GM21515 (cell line): ENCODE measurements around the gene DDX46.

ENCODE experiments used
- ATAC-seq: cut with Tn5 transposase; IDR thresholded peaks from one replicate; pipeline ENCODE4 v1.9.1; 2021; ENCODE audit not compliant: unreplicated experiment

The DDX46 gene

GRCh38 chr5:134784241-134784920 lies 25.8 kb downstream of the DDX46 start:
- ATAC-seq = no peak

- no peak for ATAC-seq
These were observed 26.5 kb downstream of the DDX46 start for GRCh38 chr5:134784946-134785620.

GRCh38 chr5:134787692-134788091 lies 29.1 kb downstream of the DDX46 start:
- no peak for ATAC-seq

- no peak for ATAC-seq
These were observed 33.0 kb downstream of the DDX46 start for GRCh38 chr5:134791580-134791979.

GRCh38 chr5:134792286-134792685 lies 33.7 kb downstream of the DDX46 start:
- no peak for ATAC-seq

GRCh38 chr5:134793111-134793510 lies 34.5 kb downstream of the DDX46 start:
- ATAC-seq = no peak

GRCh38 chr5:134794082-134794481 lies 35.5 kb downstream of the DDX46 start:
- ATAC-seq = no peak

- no peak for ATAC-seq
These were observed 36.2 kb downstream of the DDX46 start for GRCh38 chr5:134794819-134795218.

- no peak for ATAC-seq
These were observed 39.9 kb downstream of the DDX46 start for GRCh38 chr5:134798468-134798867.

GRCh38 chr5:134803821-134804220 lies 45.2 kb downstream of the DDX46 start:
- ATAC-seq = no peak

- ATAC-seq = no peak
These were observed 54.8 kb downstream of the DDX46 start for GRCh38 chr5:134813407-134813806.

- no peak for ATAC-seq
These were observed 55.2 kb downstream of the DDX46 start for GRCh38 chr5:134813827-134814226.

GRCh38 chr5:134817006-134817405 lies 58.4 kb downstream of the DDX46 start:
- ATAC-seq = no peak

GRCh38 chr5:134818776-134819175 lies 60.2 kb downstream of the DDX46 start:
- ATAC-seq = no peak

- ATAC-seq = no peak
These were observed 60.9 kb downstream of the DDX46 start for GRCh38 chr5:134819407-134819963.

GRCh38 chr5:134821841-134822240 lies 63.3 kb downstream of the DDX46 start:
- ATAC-seq = no peak

- ATAC-seq = no peak
These were observed 66.1 kb downstream of the DDX46 start for GRCh38 chr5:134824681-134825080.

GRCh38 chr5:134825212-134825611 lies 66.6 kb downstream of the DDX46 start:
- ATAC-seq = no peak

- ATAC-seq = no peak
These were observed 74.9 kb downstream of the DDX46 start for GRCh38 chr5:134833340-134834032.

- ATAC-seq = no peak
These were observed 77.0 kb downstream of the DDX46 start for GRCh38 chr5:134835623-134836022.

GRCh38 chr5:134837530-134838181 lies 79.1 kb downstream of the DDX46 start:
- no peak for ATAC-seq
